ENCODE results near the gene ZNF610.
"Not testable (repeated sequence)": the region's sequence is repeated elsewhere in the genome, so short reads cannot be mapped to it uniquely, and the experiment has no call there.

Gene ZNF610

GRCh38 chr19:52336117-52336790, at the start of gene ZNF610:
TSS of gene ZNF610 (plus strand) at chr19:52336243. CDS start at chr19:52349173, 12,930 bp downstream.
- peak; percentile 73 for DNase-seq

DNA sequence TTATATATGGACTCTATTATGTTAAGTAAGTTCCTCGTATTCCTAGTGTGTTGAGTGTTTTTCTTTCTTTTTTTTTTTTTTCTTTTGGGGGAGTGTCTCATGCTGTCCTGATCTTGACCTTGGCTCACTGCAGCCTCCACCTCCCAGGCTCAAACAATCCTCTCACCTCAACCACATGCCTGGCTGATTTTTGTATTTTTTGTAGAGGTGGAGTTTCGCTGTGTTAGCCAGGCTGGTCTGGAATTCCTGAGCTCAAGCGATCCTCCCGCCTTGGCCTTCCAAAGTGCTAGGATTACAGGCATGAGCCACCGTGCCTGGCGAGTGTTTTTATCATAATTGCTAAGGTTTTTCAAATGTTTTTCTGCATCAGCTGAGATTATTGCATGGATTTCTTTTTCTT, 49.8 kb upstream of the ZNF610 start:
- DNase-seq = no peak

DNA sequence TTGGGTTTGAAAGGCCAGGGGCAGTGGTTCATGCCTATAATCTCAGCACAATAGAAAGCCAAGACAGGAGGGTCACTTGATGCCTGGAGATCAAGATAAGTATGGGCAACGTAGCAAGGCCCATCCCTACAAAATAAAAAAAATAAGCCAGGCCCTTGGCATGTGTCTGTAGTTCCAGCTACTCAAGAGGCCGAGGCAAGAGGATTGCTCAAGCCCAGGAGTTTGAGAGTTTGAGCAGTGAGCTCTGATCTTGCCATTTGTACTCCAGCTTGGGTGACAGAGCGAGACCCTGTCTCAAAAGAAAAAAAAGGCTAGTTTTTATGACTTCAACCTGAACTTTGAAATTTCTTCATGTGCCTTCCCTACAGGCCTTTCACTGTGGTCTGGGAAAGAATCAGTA, 44.3 kb upstream of the ZNF610 start:
- DNase-seq = no peak

- DNase-seq = not testable (repeated sequence)
These were observed 43.1 kb upstream of the ZNF610 start for GRCh38 chr19:52292946-52293345.

DNA sequence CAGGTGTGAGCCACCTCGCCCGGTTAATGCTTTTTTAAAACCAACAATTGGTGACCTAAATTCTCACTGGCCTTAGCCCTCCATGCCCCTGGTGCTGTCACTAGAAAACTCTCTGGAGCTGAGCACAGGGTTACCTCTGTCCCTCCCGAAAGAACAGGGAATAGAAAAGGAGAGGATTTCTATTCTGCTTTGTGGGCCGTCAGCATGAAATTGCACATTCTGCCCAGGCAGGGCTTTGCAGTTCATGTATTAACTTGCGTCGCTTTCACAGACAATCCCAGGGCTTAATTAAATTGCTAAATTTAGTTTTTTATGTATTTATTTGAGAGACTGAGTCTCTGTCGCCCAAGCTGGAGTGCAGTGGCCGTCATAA, 39.7 kb upstream of the ZNF610 start:
- DNase-seq = no peak

DNA sequence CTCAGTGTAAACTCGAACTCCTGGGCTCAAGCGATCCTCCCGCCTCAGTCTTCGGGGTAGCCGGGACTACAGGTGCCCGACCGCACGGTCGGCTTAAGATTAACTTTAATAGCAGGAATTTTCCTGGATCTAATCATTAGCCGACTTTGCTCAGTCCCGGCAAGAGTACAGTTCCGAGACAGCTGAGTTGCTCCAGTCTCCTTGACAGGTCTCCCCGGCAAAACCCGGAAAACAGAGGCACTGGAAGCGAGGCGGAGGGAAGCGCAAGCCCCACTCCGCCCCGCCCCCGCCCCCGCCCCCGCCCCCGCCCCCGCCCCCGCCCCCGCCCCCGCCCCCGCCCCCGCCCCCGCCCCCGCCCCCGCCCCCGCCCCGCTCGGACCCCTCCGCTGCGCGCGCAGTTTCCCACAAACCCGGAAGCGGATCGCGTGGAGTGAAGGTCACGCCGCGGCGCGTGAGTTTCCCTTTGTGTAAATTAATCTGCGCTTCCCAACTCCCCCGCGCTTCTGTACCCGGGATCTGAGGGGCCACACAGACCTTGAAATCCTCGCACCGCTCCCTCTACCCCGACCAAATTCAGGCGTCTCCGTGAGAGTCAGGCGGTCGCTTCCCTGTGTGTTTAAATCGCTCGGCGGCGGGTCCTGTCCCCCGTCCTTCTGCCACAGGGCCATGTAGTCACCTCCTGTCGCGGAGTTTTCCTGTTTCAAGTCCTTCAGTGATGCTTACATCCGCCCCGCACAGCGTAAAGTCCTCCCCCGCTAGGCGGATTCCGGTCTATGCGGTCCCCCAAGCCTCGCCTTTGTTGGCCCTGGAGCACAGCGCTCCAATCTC, 39.1 kb upstream of the ZNF610 start, which contains the start of gene ZNF480:
ZNF480 (plus strand) TSS at position 397 of the 828 bp plus-strand sequence. CDS start 3,244 bp downstream, outside the sequence.
- DNase-seq = peak; percentile 46

DNA sequence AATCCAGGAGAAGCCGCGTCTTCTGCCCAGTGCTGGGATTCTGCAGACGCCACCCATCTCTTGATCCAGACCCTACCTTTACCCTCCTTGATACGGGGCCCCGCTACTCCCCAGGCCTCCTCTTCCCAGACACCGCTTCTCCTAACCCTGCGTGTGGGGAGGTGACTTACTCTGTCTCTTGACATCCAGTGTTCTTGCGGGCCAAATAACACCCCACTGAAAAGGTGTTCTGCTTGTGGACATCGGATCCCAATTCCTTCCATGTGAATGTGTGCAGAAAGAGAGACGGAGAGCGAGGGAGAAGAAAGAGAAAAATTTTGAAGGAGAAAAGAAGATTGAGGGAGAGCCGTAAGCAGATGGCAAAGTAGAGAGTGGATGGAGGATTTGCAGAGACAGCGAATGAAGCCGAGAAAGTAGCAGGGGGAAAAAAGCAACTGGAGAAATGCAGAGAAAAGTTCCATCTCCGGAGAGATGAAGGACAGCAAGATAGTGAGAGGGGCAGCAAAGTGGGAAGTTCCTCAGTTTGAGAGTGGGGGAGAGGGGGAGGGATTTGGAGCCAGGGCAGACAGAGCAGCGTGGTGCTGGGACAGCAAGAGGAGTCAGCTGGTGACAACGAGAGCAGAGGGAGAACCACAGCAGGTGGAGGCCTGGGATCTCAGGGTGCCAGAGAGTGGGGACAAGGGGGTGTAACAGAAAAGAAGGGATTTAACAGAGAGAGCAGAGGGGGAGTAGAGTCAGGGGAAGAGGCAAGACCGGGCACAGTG, 38.3 kb upstream of the ZNF610 start:
- no peak for DNase-seq

GRCh38 chr19:52307275-52307674, 28.8 kb upstream of the ZNF610 start:
- DNase-seq = no peak

- no peak for DNase-seq
These were observed 13.6 kb upstream of the ZNF610 start for GRCh38 chr19:52322429-52322828.

- no peak for DNase-seq
These were observed 4.3 kb upstream of the ZNF610 start for GRCh38 chr19:52331757-52332156.

GRCh38 chr19:52335768-52336116, 301 bp upstream of the ZNF610 start:
- no peak for DNase-seq

GRCh38 chr19:52336791-52337381, 843 bp downstream of the ZNF610 start:
- peak; percentile 0 for DNase-seq

DNA sequence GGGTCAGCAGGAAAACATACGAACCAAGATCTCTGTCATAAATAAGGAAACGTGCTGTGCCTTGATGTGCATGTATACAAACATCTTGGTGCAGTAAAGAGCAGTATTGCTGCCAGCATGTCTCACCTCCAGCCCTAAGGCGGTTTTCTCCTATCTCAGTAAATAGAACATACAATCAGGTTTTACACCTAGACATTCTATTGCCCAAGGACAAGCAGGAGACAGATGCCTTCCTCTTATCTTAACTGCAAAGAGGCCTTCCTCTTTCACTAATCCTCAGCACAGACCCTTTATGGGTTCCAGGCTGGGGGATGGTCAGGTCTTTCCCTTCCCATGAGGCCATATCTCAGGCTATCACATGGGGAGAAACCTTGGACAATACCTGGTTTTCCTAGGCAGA, 3.0 kb downstream of the ZNF610 start:
- not testable (repeated sequence) for DNase-seq

- no peak for DNase-seq
These were observed 7.5 kb downstream of the ZNF610 start for GRCh38 chr19:52343548-52343947.

- DNase-seq = no peak
These were observed 9.1 kb downstream of the ZNF610 start for GRCh38 chr19:52345162-52345561.

DNA sequence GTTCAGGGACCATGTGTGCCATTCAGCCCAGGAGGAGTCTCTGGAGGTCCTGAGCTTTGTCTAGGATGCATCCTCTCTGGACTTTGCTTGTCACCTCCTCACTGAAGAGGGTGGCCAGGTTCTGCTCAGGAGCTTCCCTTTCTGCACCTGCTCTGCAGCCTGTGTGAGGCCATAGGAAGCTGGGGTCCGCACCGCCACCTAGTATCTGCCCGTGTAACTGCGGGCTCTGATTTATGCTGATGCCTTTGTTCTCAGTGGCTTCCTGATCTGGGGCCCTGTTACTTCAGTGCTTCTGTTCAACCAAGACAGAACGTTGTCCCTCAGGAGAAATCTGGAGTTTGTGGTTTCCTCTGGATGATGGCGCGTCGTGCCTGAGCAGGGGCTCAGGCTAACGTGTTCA, 15.5 kb downstream of the ZNF610 start:
- no peak for DNase-seq

DNA sequence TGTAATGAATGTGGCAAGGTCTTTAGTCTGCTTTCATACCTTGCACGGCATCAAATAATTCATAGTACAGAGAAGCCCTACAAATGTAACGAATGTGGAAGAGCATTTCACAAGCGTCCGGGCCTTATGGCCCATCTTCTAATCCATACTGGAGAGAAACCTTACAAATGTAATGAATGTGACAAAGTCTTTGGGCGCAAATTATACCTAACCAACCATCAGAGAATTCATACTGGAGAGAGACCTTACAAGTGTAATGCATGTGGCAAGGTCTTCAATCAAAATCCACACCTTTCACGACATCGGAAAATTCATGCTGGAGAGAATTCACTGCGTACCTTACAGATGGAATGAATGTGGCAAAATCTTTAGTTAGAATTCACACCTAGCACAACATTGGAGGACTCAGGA, 30.4 kb downstream of the ZNF610 start:
- DNase-seq = no peak

DNA sequence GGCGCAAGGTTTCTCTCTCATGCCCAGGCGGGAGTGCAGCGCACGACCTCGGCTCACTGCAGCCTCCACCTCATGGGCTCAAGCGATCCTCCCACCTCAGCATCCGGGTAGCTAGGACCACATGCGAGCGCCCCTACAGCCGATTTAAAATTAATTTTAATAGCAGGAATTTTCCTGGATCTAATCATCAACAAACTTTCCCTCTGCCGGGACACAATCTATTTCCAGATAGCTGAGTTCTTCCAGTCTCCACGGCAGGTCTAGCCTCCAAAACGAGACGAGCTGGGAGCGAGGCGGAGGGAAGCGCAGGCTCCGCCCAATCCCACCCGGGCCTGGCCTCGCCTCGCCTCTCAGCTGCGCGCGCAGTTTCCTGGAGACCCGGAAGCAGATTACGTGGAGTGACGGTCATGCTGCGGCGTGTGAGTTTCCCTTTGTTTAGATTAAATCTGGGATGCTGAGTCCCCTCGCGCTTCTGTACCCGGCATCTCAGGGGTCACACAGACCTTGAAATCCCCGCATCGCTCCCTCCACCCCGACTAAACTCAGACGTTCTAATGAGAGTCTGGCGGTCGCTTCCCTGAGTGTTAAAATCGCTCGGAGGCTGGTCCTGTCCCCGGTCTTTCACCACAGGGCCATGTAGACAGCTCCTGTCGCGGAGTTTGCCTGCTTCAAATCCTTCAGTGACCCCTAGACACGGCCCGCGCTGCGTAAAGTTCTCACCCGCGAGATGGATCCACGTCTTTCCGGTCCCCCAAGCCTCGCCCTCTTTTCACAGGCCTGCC, 33.7 kb downstream of the ZNF610 start, which contains the start of gene ZNF880:
ZNF880 (plus strand) TSS at position 365 of the 782 bp plus-strand sequence; CDS start at position 408, 43 bp downstream.
- peak; percentile 67 for DNase-seq

DNA sequence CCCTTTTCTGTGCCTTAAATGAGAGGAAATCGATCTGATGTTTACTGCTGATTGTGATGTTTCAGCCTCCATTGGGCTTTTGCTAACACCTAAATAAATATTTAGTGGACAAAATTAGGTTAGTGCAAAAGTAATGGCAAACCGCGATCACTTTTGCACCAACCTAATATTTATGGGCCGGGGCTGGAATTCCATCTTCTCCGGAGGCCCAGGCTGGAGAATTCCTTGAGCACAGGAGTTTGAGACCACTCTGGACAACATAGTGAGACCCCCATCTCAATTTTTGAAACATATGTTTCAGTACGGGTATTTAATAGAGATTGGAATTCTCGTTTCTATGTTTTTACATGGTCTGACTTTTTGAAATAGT, 34.3 kb downstream of the ZNF610 start:
- DNase-seq = no peak

DNA sequence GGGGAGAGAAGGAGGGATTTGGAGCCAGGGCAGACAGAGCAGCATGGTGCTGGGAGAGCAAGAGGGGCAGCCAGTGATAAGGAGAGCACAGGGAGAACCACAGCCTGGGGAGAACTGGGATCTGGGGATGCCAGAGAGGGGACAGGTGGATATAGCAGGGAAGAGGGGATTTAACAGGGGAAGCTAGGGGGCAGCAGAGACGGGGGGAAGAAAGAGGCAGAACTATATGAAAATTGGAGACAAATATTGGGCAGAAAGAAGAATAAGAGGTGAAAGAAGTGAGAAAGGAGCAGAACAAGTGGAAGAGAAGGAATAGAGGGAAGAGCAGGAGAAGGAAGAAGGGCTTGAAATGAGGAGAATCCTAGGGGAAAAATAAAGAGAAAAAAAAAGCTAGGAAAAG, 55.1 kb downstream of the ZNF610 start:
- DNase-seq = no peak

GRCh38 chr19:52397310-52398080, 61.5 kb downstream of the ZNF610 start, which contains the start of gene ZNF528:
TSS of gene ZNF528 (plus strand) at chr19:52397849. CDS start at chr19:52402014, 4,165 bp downstream.
- peak; percentile 66 for DNase-seq
